ENCODE data around the gene CFAP68.
A peak's percentile ranks its signal among the peaks of the same experiment; 100 is the strongest.

CFAP68 gene

DNA sequence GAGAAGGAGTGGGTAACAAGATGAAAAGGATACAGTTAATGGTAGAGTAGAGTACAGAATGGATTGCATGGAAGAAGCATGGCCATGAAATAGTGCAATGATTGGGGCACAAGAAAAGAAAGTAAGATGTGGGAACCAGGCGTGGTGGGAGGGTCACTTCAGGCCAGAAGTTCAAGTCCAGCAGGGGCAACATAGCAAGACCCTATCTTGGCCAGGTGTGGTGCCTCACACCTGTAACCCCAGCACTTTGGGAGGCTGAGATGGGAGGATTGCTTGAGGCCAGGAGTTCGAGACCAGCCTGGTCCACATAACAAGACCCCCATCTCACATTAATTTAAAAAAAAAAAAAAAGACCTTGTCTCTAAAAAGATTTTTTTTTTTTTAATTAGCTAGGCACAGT lies 38.0 kb downstream of the CFAP68 start:
- TF ChIP-seq, protein P1, sequence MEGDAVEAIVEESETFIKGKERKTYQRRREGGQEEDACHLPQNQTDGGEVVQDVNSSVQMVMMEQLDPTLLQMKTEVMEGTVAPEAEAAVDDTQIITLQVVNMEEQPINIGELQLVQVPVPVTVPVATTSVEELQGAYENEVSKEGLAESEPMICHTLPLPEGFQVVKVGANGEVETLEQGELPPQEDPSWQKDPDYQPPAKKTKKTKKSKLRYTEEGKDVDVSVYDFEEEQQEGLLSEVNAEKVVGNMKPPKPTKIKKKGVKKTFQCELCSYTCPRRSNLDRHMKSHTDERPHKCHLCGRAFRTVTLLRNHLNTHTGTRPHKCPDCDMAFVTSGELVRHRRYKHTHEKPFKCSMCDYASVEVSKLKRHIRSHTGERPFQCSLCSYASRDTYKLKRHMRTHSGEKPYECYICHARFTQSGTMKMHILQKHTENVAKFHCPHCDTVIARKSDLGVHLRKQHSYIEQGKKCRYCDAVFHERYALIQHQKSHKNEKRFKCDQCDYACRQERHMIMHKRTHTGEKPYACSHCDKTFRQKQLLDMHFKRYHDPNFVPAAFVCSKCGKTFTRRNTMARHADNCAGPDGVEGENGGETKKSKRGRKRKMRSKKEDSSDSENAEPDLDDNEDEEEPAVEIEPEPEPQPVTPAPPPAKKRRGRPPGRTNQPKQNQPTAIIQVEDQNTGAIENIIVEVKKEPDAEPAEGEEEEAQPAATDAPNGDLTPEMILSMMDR (IDR thresholded peaks at IDR 0.05; ENCODE audit: insufficient read depth, low read length, missing control alignments), result no peak
- H3K4me3 ChIP-seq (ENCODE audit: low read depth, low read length), result no peak overlapping the region
- POLR2A ChIA-PET, result no interaction called here
- CTCF ChIA-PET, result interaction anchor here (0.9 to 1.5 kb wide), 2 partner anchors 14 to 313 kb away, joined by 3 to 5 read pairs; no protein-coding TSS in a partner anchor
- no peak for DNase-seq (ENCODE audit: low read depth, low spot score)

DNA sequence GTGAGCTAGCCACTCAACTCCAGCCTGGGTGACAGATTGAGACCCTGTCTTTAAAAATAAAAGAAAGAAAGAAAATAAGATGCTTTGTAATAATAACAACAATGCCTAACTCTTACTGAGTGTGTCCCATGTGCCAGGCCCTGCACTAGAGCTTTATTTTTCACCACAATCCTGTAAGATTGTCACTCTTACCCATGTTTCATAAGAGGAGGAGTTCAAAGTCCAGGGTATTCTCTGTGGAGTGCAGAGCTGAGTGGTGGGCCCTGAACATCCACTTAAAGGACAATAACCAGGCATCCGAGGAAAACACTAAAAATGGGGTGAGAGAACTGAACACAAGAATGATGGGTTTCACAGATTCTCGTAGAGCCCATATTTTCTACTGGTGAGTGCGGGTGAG lies 38.4 kb downstream of the CFAP68 start:
- no peak for DNase-seq (ENCODE audit: low read depth, low spot score)
- TF ChIP-seq, protein P1 (IDR thresholded peaks at IDR 0.05; ENCODE audit: insufficient read depth, low read length, missing control alignments), result no peak
- CTCF ChIA-PET, result interaction anchor here (0.9 to 1.5 kb wide), 3 partner anchors 9 to 313 kb away, joined by 3 to 5 read pairs (median 3); no protein-coding TSS in a partner anchor
- no peak overlapping the region for H3K4me3 ChIP-seq (ENCODE audit: low read depth, low read length)
- POLR2A ChIA-PET, result interaction anchor here (1.2 kb wide), 1 partner anchor 9 kb away, joined by 3 read pairs; no protein-coding TSS in a partner anchor

DNA sequence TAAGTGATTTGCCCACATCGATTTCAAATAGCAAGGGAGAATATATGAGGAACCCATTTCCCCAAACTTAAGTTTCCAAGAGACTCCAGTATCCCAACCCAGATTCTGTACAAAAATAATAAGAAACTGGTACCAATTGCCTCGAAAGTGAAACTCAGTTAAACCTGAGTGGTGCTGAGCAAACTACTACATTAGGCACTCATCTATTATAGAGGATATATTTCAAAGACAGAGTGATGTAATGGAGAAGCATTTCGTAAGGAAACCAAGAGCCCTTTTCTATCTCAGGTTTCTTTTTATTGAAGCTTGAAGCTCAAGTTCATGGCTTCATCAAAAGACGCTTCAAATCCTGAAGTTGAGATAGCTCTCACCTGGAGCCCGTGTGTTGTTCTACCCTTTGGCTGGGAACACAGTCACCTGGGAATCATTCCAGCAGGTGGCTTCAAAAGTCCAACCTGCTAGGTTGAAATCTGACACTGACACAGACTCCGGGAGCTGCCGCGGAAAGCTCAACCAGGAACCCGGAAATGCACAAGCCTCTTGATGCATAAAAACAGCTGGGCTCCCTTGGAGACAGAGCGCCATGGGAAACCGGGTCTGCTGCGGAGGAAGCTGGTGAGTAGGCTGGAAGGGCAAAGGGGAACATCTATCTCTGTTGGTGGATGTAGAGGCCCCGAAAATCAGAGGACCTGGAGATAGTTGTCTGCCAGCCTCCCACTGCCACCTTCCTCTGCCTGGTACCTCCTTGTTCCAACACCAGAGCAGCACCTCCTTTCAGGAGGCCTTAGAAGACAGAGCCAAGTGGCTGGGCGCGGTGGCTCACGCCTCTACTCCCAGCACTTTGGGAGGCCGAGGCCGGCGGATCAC lies 39.3 kb downstream of the CFAP68 start, which contains the start of gene C11orf52:
C11orf52 (plus strand) TSS at position 524 of the 867 bp plus-strand sequence; CDS start at position 584, 60 bp downstream.
- H3K4me3 ChIP-seq (ENCODE audit: low read depth, low read length), result peak within 1 kb of the TSS; percentile 16; the same call in 1 of the 2 replicates
- POLR2A ChIA-PET, result interaction anchor here (1.2 kb wide), 1 partner anchor 8 kb away, joined by 3 read pairs; no protein-coding TSS in a partner anchor
- TF ChIP-seq, protein P1 (IDR thresholded peaks at IDR 0.05; ENCODE audit: insufficient read depth, low read length, missing control alignments), result no peak
- CTCF ChIA-PET, result interaction anchor here (1.4 to 2.0 kb wide), 3 partner anchors 8 to 13 kb away, joined by 3 to 7 read pairs (median 5); no protein-coding TSS in a partner anchor
- no peak for DNase-seq (ENCODE audit: low read depth, low spot score)

DNA sequence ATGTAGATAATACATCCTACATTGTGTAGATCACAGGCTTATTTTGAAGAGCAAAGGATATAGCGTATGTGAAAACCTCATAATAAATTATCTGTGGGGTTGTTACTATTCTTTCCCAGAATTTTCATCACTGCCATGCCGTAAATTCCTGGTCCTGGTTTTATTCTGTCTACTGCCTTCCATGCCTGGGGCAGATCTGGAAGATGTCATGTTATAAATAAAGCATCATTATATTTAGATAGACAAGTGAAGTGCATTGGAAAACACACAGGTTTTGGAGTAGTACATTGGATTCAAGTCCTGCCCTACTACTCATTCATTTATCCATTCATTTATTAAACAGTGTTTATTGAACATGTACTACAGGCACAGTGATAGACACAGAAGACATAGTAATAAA lies 41.6 kb downstream of the CFAP68 start:
- TF ChIP-seq, protein P1 (IDR thresholded peaks at IDR 0.05; ENCODE audit: insufficient read depth, low read length, missing control alignments), result no peak
- POLR2A ChIA-PET, result no interaction called here
- CTCF ChIA-PET, result interaction anchor here (1.3 to 2.0 kb wide), 2 partner anchors 11 to 13 kb away, joined by 3 to 7 read pairs; no protein-coding TSS in a partner anchor
- H3K4me3 ChIP-seq (ENCODE audit: low read depth, low read length), result no peak overlapping the region
- no peak for DNase-seq (ENCODE audit: low read depth, low spot score)

DNA sequence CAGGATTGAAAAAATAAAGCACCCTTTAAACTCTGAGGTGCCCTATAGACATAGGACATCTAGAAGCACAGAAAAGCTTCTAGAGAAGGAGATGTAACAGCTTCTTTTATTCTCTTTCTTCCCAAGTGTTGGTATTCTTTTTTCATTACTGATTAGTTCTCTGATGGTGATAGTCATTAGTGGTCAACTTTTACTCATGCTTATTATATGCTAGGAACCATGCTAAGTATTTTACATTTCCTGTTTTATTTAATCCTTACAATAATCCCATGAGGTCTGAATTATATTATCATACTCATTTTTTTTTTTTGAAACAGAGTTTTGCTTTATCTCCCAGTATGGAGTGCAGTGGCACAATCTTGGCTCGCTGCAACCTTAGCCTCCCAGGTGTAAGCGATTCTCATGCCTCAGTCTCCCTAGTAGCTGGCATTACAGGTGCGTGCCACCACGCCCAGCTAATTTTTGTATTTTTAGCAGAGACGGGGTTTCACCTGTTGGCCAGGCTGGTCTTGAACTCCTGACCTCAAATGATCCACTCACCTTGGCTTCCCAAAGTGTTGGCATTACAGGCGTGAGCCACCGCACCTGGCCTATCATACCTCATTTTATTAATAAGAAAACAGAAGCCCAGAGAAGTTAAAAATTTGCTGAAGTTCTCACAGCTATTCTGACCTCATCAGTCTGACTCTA lies 42.3 kb downstream of the CFAP68 start:
- ChIA-PET CTCF (interaction anchor here (1.3 kb wide), 1 partner anchor 12 kb away, joined by 3 read pairs; no protein-coding TSS in a partner anchor), POLR2A (no interaction called here)
- TF ChIP-seq, protein P1 (IDR thresholded peaks at IDR 0.05; ENCODE audit: insufficient read depth, low read length, missing control alignments), result no peak
- H3K4me3 ChIP-seq (ENCODE audit: low read depth, low read length), result no peak overlapping the region
- DNase-seq (ENCODE audit: low read depth, low spot score), result no peak
